Heart left ventricle (tissue), 16 donors: ENCODE results near the gene NTSR2. TPM values are rescaled to one million over a fixed set of nuclear protein-coding genes. Genes with fewer than 3 reads are reported as not detected.
A peak's percentile ranks its signal among the peaks of the same experiment; 100 is the strongest.

Source experiments
- ATAC-seq, 4 donors: fragments of 200-7000 bp; cut with Tn5 transposase; one replicate each; pipeline ENCODE4 v1.9.1; 2020 to 2022; ENCODE audit warnings: moderate library complexity in 4 of 4, mild to moderate bottlenecking in 3 of 4, moderate number of reproducible peaks in 1 of 4
- DNase-seq, 5 donors: peaks; one replicate each; pipeline ENCODE4 v3.0.0-alpha.2; 2020
- H3K27ac ChIP-seq, 12 donors: fragments of 200-600 bp; sonication (generic) in 4 of 12; one replicate each; pipeline versions ENCODE4 v1.5.0 to v1.8.0; 2016 to 2022; ENCODE audit warnings: mild to moderate bottlenecking in 2 of 12
- H3K27me3 ChIP-seq, 9 donors: fragments of 200-600 bp; sonication (generic) in 2 of 9; one replicate each; pipeline versions ENCODE4 v1.5.1 to v1.8.0; 2016 to 2022; ENCODE audit warnings: mild to moderate bottlenecking in 3 of 9
- H3K36me3 ChIP-seq, 9 donors: fragments of 200-600 bp; sonication (generic) in 2 of 9; one replicate each; pipeline versions ENCODE4 v1.5.0 to v1.8.0; 2018 to 2022; ENCODE audit warnings: mild to moderate bottlenecking in 2 of 9
- H3K4me1 ChIP-seq, 12 donors: fragments of 200-600 bp; sonication (generic) in 4 of 12; one replicate each; pipeline versions ENCODE4 v1.5.0 to v1.8.0; 2016 to 2022; ENCODE audit warnings: mild to moderate bottlenecking in 3 of 12
- H3K4me3 ChIP-seq, 12 donors: fragments of 200-600 bp; sonication (generic) in 4 of 12; one replicate each; pipeline versions ENCODE4 v1.5.0 to v1.8.0; 2017 to 2022; ENCODE audit warnings: mild to moderate bottlenecking in 9 of 12, moderate library complexity in 4 of 12
- H3K9me3 ChIP-seq, 12 donors: fragments of 200-600 bp; sonication (generic) in 4 of 12; one replicate each; pipeline versions ENCODE4 v1.5.0 to v1.8.0; 2016 to 2022; ENCODE audit warnings: mild to moderate bottlenecking in 1 of 12
- CTCF ChIP-seq, 12 donors: fragments of 200-600 bp; sonication (generic) in 4 of 12; IDR thresholded peaks; one replicate each; pipeline versions ENCODE4 v1.5.0 to v1.8.0; 2018 to 2022; ENCODE audit warnings: antibody characterized with exemption in 12 of 12, mild to moderate bottlenecking in 5 of 12
- POLR2A ChIP-seq, 2 donors: fragments of 450-650 bp; IDR thresholded peaks; one replicate each; pipeline ENCODE4 v1.6.1; 2017; ENCODE audit warnings: antibody characterized with exemption in 2 of 2, mild to moderate bottlenecking in 2 of 2, moderate library complexity in 2 of 2
- WGBS, 4 donors: extraction: QIAGEN DNeasy Blood & Tissue Kit in 2 of 4; methylation state at CpG; one replicate each; pipeline versions ENCODE4 v1.1.5 to v1.1.7; 2013 to 2018; 5-methylcytosine and 5-hydroxymethylcytosine counted together
- intact Hi-C, 10 donors: fragments of 100-400 bp; cut with DNase I; formaldehyde crosslinking; loops; one replicate each; pipeline versions ENCODE4 v1.11.1 to v1.14.2; 2022
- polyA plus RNA-seq, 2 donors: library from polyadenylated mRNA; stranded (reverse); fragments of 200-250 nt; gene quantifications; one replicate each; pipeline ENCODE4 v1.2.3, GENCODE V29; 2013
- total RNA-seq, 9 donors: library from RNA; depleted of rRNA in 2 of 9; stranded (reverse); fragments of >200 nt in 2 of 9; fragmentation: NEBNext Ultra II Directional in 3 of 9; extraction: Animal tissue kit (Norgen Biotek cat#: 25700) in 3 of 9; gene quantifications; one replicate each; pipeline versions ENCODE4 v1.1.0 to v1.2.4, GENCODE V29; 2016 to 2023
- donor health status: ischemic (EF 13 %, LVEDD 7.1; RV severe dilation, severe dysfunction).
- donor health status: healthy with polysubstance abuse.
- donor health status: DM: no; HTN: yes; CAD: no.
- donor health status: DM: no; HTN: no; CAD: no.
- donor health status: ischemic (EF 25% LVEDD 6.9; RV normal size, moderate dysfunction).
- donor health status: ischemic (EF 25% LVEDD 5.7; RV mildly dilated, moderate dysfunction).
- donor health status: healthy.
- donor health status: DM: yes; HTN: yes; CAD: no.
- donor health status: ischemic (EF 35%, LVEDD 5.7; RV mildly dilated, moderate dysfunction).
- donor health status: nonischemic (EF 11% LVEDD 7.7; RV severe dilation, severe dysfunction).
- donor health status: DM: yes; HTN: yes; CAD: no.
- donor health status: PGD.
- donor health status: ischemic (EF 29% LVEDD 5.4; RV normal size, mild dysfunction).
- donor health status: nonischemic (EF 23%, LVEDD 6.1; RV moderate dilation, normal function).

The NTSR2 gene
- total and polyA plus RNA-seq, 11 donors = 0.04 to 0.16 TPM; not detected in 9

- H3K27ac ChIP-seq = no peak overlapping the region
- intact Hi-C loops = no loop called here
- H3K9me3 ChIP-seq = no peaks in the 10 kb centered on the region
- WGBS, 4 donors = 88 to 92% (median 90%) methylated on average over 10 to 11 of the region's 11 CpGs
- peaks cover 0 to 9% (median 0%) of the 10 kb centered on the region in 12 donors for H3K4me1 ChIP-seq
- H3K36me3 ChIP-seq = no peaks in the 10 kb centered on the region
- no peak overlapping the region for H3K4me3 ChIP-seq
- H3K27me3 ChIP-seq = peaks cover 0 to 25% (median 3%) of the 10 kb centered on the region in 9 donors
- peak in 1 of 4 donors; percentile 25 for ATAC-seq
- TF ChIP-seq CTCF (IDR thresholded peaks at IDR 0.05) (no peak), POLR2A (IDR thresholded peaks at IDR 0.05) (no peak)
- no peak for DNase-seq
Measured at GRCh38 chr2:11657195-11657594, 12.8 kb downstream of the NTSR2 start.

- no peaks in the 10 kb centered on the region for H3K9me3 ChIP-seq
- intact Hi-C loops = no loop called here
- ATAC-seq (peak in 2 of 4 donors; percentile 38 to 66), DNase-seq (no peak)
- TF ChIP-seq POLR2A (IDR thresholded peaks at IDR 0.05) = no peak
- TF ChIP-seq CTCF (IDR thresholded peaks at IDR 0.05) = no peak
- H3K4me1 ChIP-seq = peaks cover 0 to 9% (median 0%) of the 10 kb centered on the region in 12 donors
- 60 to 82% (median 76%) methylated on average over 13 to 31 of the region's 31 CpGs for WGBS, 4 donors
- no peaks in the 10 kb centered on the region for H3K36me3 ChIP-seq
- H3K27me3 ChIP-seq = peaks cover 0 to 20% (median 0%) of the 10 kb centered on the region in 9 donors
- H3K4me3 ChIP-seq = no peak overlapping the region
- no peak overlapping the region for H3K27ac ChIP-seq
Measured at GRCh38 chr2:11656671-11657101, 13.3 kb downstream of the NTSR2 start.

GRCh38 chr2:11656252-11656651 is 13.7 kb downstream of the NTSR2 start:
- ATAC-seq (no peak), DNase-seq (no peak)
- Histone ChIP-seq H3K4me3 (no peak overlapping the region), H3K4me1 (peaks cover 0 to 9% (median 0%) of the 10 kb centered on the region in 12 donors), H3K9me3 (no peaks in the 10 kb centered on the region), H3K27me3 (peaks cover 0 to 19% (median 0%) of the 10 kb centered on the region in 9 donors), H3K36me3 (no peaks in the 10 kb centered on the region), H3K27ac (no peak overlapping the region)
- 90 to 98% (median 94%) methylated on average over 1 of the region's 1 CpG for WGBS, 4 donors
- TF ChIP-seq POLR2A (IDR thresholded peaks at IDR 0.05) = no peak
- intact Hi-C loops = no loop called here

GRCh38 chr2:11655495-11655894 is 14.5 kb downstream of the NTSR2 start:
- Histone ChIP-seq H3K27ac (no peak overlapping the region), H3K4me3 (no peak overlapping the region), H3K9me3 (no peaks in the 10 kb centered on the region), H3K27me3 (peaks cover 0 to 18% (median 0%) of the 10 kb centered on the region in 9 donors), H3K4me1 (peaks cover 0 to 9% (median 0%) of the 10 kb centered on the region in 12 donors), H3K36me3 (no peaks in the 10 kb centered on the region)
- no peak for TF ChIP-seq POLR2A (IDR thresholded peaks at IDR 0.05)
- no peak for TF ChIP-seq CTCF (IDR thresholded peaks at IDR 0.05)
- ATAC-seq = no peak
- intact Hi-C loops = no loop called here
- WGBS, 4 donors = 89 to 94% (median 92%) methylated on average over 4 of the region's 4 CpGs
- no peak for DNase-seq

GRCh38 chr2:11652553-11652952 is 17.4 kb downstream of the NTSR2 start:
- intact Hi-C loops = no loop called here
- 52 to 62% (median 55%) methylated on average over 3 of the region's 3 CpGs for WGBS, 4 donors
- H3K36me3 ChIP-seq = no peaks in the 10 kb centered on the region
- H3K27ac ChIP-seq = no peak overlapping the region
- no peaks in the 10 kb centered on the region for H3K9me3 ChIP-seq
- no peak for DNase-seq
- peaks cover 0 to 9% (median 0%) of the 10 kb centered on the region in 12 donors for H3K4me1 ChIP-seq
- peak in 1 of 4 donors; percentile 22 for ATAC-seq
- H3K4me3 ChIP-seq = no peak overlapping the region
- peaks cover 0 to 5% (median 0%) of the 10 kb centered on the region in 9 donors for H3K27me3 ChIP-seq
- no peak for TF ChIP-seq POLR2A (IDR thresholded peaks at IDR 0.05)
- TF ChIP-seq CTCF (IDR thresholded peaks at IDR 0.05) = no peak
